B cell (primary cell): ENCODE data around the gene PSAP. TPM values are rescaled to one million over a fixed set of nuclear protein-coding genes. Genes with fewer than 3 reads are reported as not detected.

Source experiments
- ATAC-seq: fragments of 200-7000 bp; cut with Tn5 transposase; one replicate; pipeline ENCODE4 v1.10.0; 2021; ENCODE audit warnings: low read depth, mild to moderate bottlenecking, moderate number of reproducible peaks, moderate library complexity
- CTCF ChIA-PET: fragments of 350-600 bp; sonication (Branson Sonifier 250); formaldehyde crosslinking; loops from one replicate; lab custom pipeline; 2021; ENCODE audit warnings: antibody characterized with exemption, inconsistent platforms; lab: Charles Lee
- POLR2A ChIA-PET: fragments of 350-600 bp; sonication (Branson Sonifier 250); formaldehyde crosslinking; loops from one replicate; lab custom pipeline; 2021; ENCODE audit warnings: antibody characterized with exemption; lab: Charles Lee
- DNase-seq: peaks from one replicate; pipeline ENCODE4 v3.0.0; 2013
- H2AFZ ChIP-seq: 2 replicates; pipeline ENCODE4 v1.6.1; 2012; ENCODE audit warnings: mild to moderate bottlenecking, low read depth, low read length; ENCODE audit not compliant: insufficient read depth, poor library complexity, severe bottlenecking
- H3K27ac ChIP-seq, 2 donors: 1 replicate in 1 of 2; 2 replicates in 1 of 2; pipeline ENCODE4 v1.5.1; 2012 to 2013; ENCODE audit warnings: low read length in 2 of 2, mild to moderate bottlenecking in 2 of 2, moderate library complexity in 1 of 2
- H3K27me3 ChIP-seq, 4 experiments: fragments of 200-600 bp in 1 of 4; sonication (generic) in 1 of 4; replicated peaks in 1 of 4; 1 replicate in 2 of 4; 2 replicates in 2 of 4; pipeline versions ENCODE4 v1.6.1 to v1.7.0; 2013 to 2016; ENCODE audit warnings: low read length in 3 of 4, mild to moderate bottlenecking in 2 of 4, mixed read lengths in 1 of 4, moderate library complexity in 1 of 4; ENCODE audit not compliant: insufficient read depth in 4 of 4, control insufficient read depth in 3 of 4; ENCODE audit errors: control extremely low read depth in 1 of 4
- H3K36me3 ChIP-seq, 2 experiments: replicated peaks in 1 of 2; 1 replicate in 1 of 2; 2 replicates in 1 of 2; pipeline versions ENCODE4 v1.6.1 to v1.7.1; 2013; ENCODE audit warnings: low read length in 1 of 2; ENCODE audit not compliant: insufficient read depth in 2 of 2, control insufficient read depth in 1 of 2; ENCODE audit errors: control extremely low read depth in 1 of 2, extremely low read depth in 1 of 2
- H3K4me1 ChIP-seq, 2 donors: fragments of 200-600 bp in 1 of 2; sonication (generic) in 1 of 2; 1 replicate in 1 of 2; 2 replicates in 1 of 2; pipeline versions ENCODE4 v1.5.1 to v1.6.1; 2013 to 2017; ENCODE audit warnings: low read length in 2 of 2; ENCODE audit not compliant: control insufficient read depth in 2 of 2, insufficient read depth in 2 of 2
- H3K4me2 ChIP-seq: replicated peaks from 2 replicates; pipeline ENCODE3; 2012; ENCODE audit warnings: mild to moderate bottlenecking, low read depth, low read length; ENCODE audit not compliant: poor library complexity, severe bottlenecking
- H3K4me3 ChIP-seq, 5 experiments: fragments of 200-600 bp in 1 of 5; sonication (generic) in 1 of 5; 1 replicate in 3 of 5; 2 replicates in 2 of 5; pipeline versions ENCODE4 v1.5.1 to v1.7.0; 2011 to 2016; ENCODE audit warnings: low read length in 4 of 5, mild to moderate bottlenecking in 4 of 5, low read depth in 2 of 5, control low read depth in 1 of 5, moderate library complexity in 1 of 5; ENCODE audit not compliant: insufficient read depth in 1 of 5; ENCODE audit errors: control extremely low read depth in 1 of 5, extremely low read depth in 1 of 5
- H3K79me2 ChIP-seq: fragments of 200-600 bp; sonication (generic); one replicate; pipeline ENCODE4 v1.6.0; 2016; ENCODE audit warnings: low read length; ENCODE audit not compliant: control insufficient read depth, insufficient read depth
- H3K9ac ChIP-seq: fragments of 200-600 bp; sonication (generic); 2 replicates; pipeline ENCODE4 v1.6.1; 2017; ENCODE audit warnings: mild to moderate bottlenecking, low read length, moderate library complexity
- H3K9me3 ChIP-seq, 3 donors: one replicate each; pipeline versions ENCODE4 v1.6.1 to v1.7.1; 2013; ENCODE audit warnings: low read length in 2 of 3; ENCODE audit not compliant: control insufficient read depth in 2 of 3, insufficient read depth in 1 of 3; ENCODE audit errors: control extremely low read depth in 1 of 3
- H4K20me1 ChIP-seq: 2 replicates; pipeline ENCODE4 v1.6.0; 2012; ENCODE audit warnings: mild to moderate bottlenecking, low read length; ENCODE audit not compliant: insufficient read depth, control insufficient read depth, poor library complexity, severe bottlenecking
- H3K27ac Mint-ChIP-seq: one replicate; pipeline ENCODE4 v1.8.0; 2021; ENCODE audit warnings: mixed read lengths
- H3K27me3 Mint-ChIP-seq: one replicate; pipeline ENCODE4 v1.8.0; 2021; ENCODE audit warnings: mixed read lengths
- H3K4me1 Mint-ChIP-seq: one replicate; pipeline ENCODE4 v1.8.0; 2021; ENCODE audit warnings: mixed read lengths
- H3K4me3 Mint-ChIP-seq: one replicate; pipeline ENCODE4 v1.8.0; 2021; ENCODE audit warnings: mixed read lengths
- H3K9me3 Mint-ChIP-seq: one replicate; pipeline ENCODE4 v1.8.0; 2022; ENCODE audit warnings: mixed read lengths; ENCODE audit not compliant: insufficient read depth
- CTCF ChIP-seq: fragments of 200-600 bp; IDR thresholded peaks from one replicate; pipeline ENCODE4 v1.8.0; 2022; ENCODE audit warnings: antibody characterized with exemption, mild to moderate bottlenecking
- EZH2 ChIP-seq: IDR thresholded peaks from 2 replicates; pipeline ENCODE4 v1.6.1; 2012; ENCODE audit warnings: borderline replicate concordance, low read depth, mild to moderate bottlenecking, moderate library complexity, low read length; ENCODE audit not compliant: insufficient read depth, poor library complexity, severe bottlenecking
- WGBS: methylation state at CpG from one replicate; pipeline ENCODE4 v1.1.5; 2013; ENCODE audit warnings: missing lambda C conversion rate; ENCODE audit not compliant: insufficient coverage; 5-methylcytosine and 5-hydroxymethylcytosine counted together
- intact Hi-C: fragments of 100-400 bp; cut with micrococcal nuclease; formaldehyde crosslinking; loops from one replicate; pipeline ENCODE4 v1.10.0; 2022
- polyA plus RNA-seq: library from polyadenylated mRNA; depleted of rRNA; stranded (reverse); fragments of >200 nt; gene quantifications from 2 replicates; pipeline ENCODE4 v1.2.3, GENCODE V29; 2012
- total RNA-seq, 2 donors: library from RNA; stranded (reverse); fragments of 120-200 nt in 1 of 2; gene quantifications; 1 replicate in 1 of 2; 2 replicates in 1 of 2; pipeline versions ENCODE4 v1.2.3 to v1.2.4, GENCODE V29; 2013 to 2022

PSAP gene
- total and polyA plus RNA-seq, 2 donors (not counting 1 experiment from before 2014, with no cell fraction given), result 206 to 509 TPM

- Histone ChIP-seq H2AFZ (no peak overlapping the region), H4K20me1 (peaks cover 67% of the 10 kb centered on the region), H3K4me2 (no peak overlapping the region), H3K36me3 (peaks cover 4 to 6% of the 10 kb centered on the region in 2 experiments), H3K27ac (no peak overlapping the region), H3K4me3 (no peak overlapping the region), H3K4me1 (peaks cover 41 to 62% of the 10 kb centered on the region in 2 donors), H3K27me3 (no peaks in the 10 kb centered on the region), H3K9me3 (no peaks in the 10 kb centered on the region), H3K9ac (no peak overlapping the region), H3K79me2 (peaks cover 93% of the 10 kb centered on the region)
- POLR2A ChIA-PET, result interaction anchor here (1.1 kb wide), 1 partner anchor 44 kb away, joined by 6 read pairs; no protein-coding TSS in a partner anchor
- Mint-ChIP-seq H3K27me3 (no peaks in the 10 kb centered on the region), H3K4me3 (no peak overlapping the region), H3K27ac (no peak overlapping the region), H3K4me1 (peaks cover 81% of the 10 kb centered on the region), H3K9me3 (peaks cover 2% of the 10 kb centered on the region)
- no peak for TF ChIP-seq CTCF
- TF ChIP-seq EZH2, result no peak
- ATAC-seq, result no peak
- intact Hi-C loops, result no loop called here
- DNase-seq, result no peak
- CTCF ChIA-PET, result interaction anchor here (0.9 to 1.4 kb wide), 4 partner anchors 14 to 51 kb away, joined by 3 to 4 read pairs (median 3); no protein-coding TSS in a partner anchor
- WGBS, result 98% methylated on average over 6 of the region's 11 CpGs
Measured at GRCh38 chr10:71845410-71846405, 5.3 kb downstream of the PSAP start.
